Testis (tissue), 2 donors: ENCODE measurements around the gene SLC22A17.

ENCODE experiments used
- CTCF ChIP-seq, 3 experiments: fragments of 450-650 bp in 2 of 3; fragments of 200-600 bp in 1 of 3; sonication (generic) in 1 of 3; IDR thresholded peaks; one replicate each; pipeline ENCODE4 v1.5.1; 2016 to 2019; ENCODE audit warnings: antibody characterized with exemption in 3 of 3, mild to moderate bottlenecking in 2 of 3, moderate library complexity in 1 of 3
- POLR2A ChIP-seq: fragments of 450-650 bp; IDR thresholded peaks from one replicate; pipeline ENCODE4 v1.6.1; 2017; ENCODE audit warnings: antibody characterized with exemption, mild to moderate bottlenecking, moderate library complexity

- no peak for TF ChIP-seq CTCF (IDR thresholded peaks at IDR 0.05)
- TF ChIP-seq POLR2A = no peak
Observed at GRCh38 chr14:23324993-23325392, 27.7 kb downstream of the SLC22A17 start.
